Upper lobe of right lung (tissue), 1 donor: Measurements from ENCODE around the gene COL24A1. TPM values are rescaled to one million over a fixed set of nuclear protein-coding genes. Genes with fewer than 3 reads are reported as not detected.

ENCODE experiments used
- ATAC-seq: fragments of 200-7000 bp; cut with Tn5 transposase; one replicate; pipeline ENCODE4 v1.9.1; 2020; ENCODE audit warnings: mild to moderate bottlenecking, moderate library complexity
- DNase-seq: peaks from one replicate; pipeline ENCODE4 v3.0.0-alpha.2; 2020
- H3K27ac ChIP-seq: fragments of 200-600 bp; one replicate; pipeline ENCODE4 v1.8.0; 2022
- H3K27me3 ChIP-seq: fragments of 200-600 bp; one replicate; pipeline ENCODE4 v1.8.0; 2022; ENCODE audit warnings: mild to moderate bottlenecking
- H3K36me3 ChIP-seq: fragments of 200-600 bp; one replicate; pipeline ENCODE4 v1.8.0; 2022
- H3K4me1 ChIP-seq: fragments of 200-600 bp; one replicate; pipeline ENCODE4 v1.8.0; 2022
- H3K4me3 ChIP-seq: fragments of 200-600 bp; one replicate; pipeline ENCODE4 v1.8.0; 2022; ENCODE audit warnings: mild to moderate bottlenecking
- H3K9me3 ChIP-seq: fragments of 200-600 bp; one replicate; pipeline ENCODE4 v1.8.0; 2022
- CTCF ChIP-seq: fragments of 200-600 bp; IDR thresholded peaks from one replicate; pipeline ENCODE4 v1.8.0; 2022; ENCODE audit warnings: antibody characterized with exemption
- intact Hi-C: fragments of 100-400 bp; cut with DNase I; formaldehyde crosslinking; loops from one replicate; pipeline ENCODE4 v1.11.0; 2022
- total RNA-seq: library from RNA; stranded (reverse); fragmentation: NEBNext Ultra II Directional; extraction: Animal tissue kit (Norgen Biotek cat#: 25700); gene quantifications from one replicate; pipeline ENCODE4 v1.2.1, GENCODE V29; 2021
- donor health status: DM: no; HTN: yes; CAD: no; lungs with severe emphysema.

The COL24A1 gene
- total RNA-seq, 1 donor from 2014 or later = 1.6 TPM

- TF ChIP-seq CTCF = no peak
- ATAC-seq (no peak), DNase-seq (no peak)
- peaks cover 3% of the 10 kb centered on the region for H3K9me3 ChIP-seq
- no peak overlapping the region for H3K27ac ChIP-seq
- H3K27me3 ChIP-seq = no peaks in the 10 kb centered on the region
- H3K36me3 ChIP-seq = no peaks in the 10 kb centered on the region
- no peak overlapping the region for H3K4me3 ChIP-seq
- intact Hi-C loops = no loop called here
- no peaks in the 10 kb centered on the region for H3K4me1 ChIP-seq
These were observed 325.7 kb downstream of the COL24A1 start for GRCh38 chr1:85830837-85831236.

GRCh38 chr1:85824066-85824840 is 332.3 kb downstream of the COL24A1 start:
- Histone ChIP-seq H3K27me3 (no peaks in the 10 kb centered on the region), H3K4me1 (no peaks in the 10 kb centered on the region), H3K27ac (no peak overlapping the region), H3K36me3 (no peaks in the 10 kb centered on the region), H3K9me3 (no peaks in the 10 kb centered on the region), H3K4me3 (no peak overlapping the region)
- no peak for TF ChIP-seq CTCF
- peak; percentile 76 for ATAC-seq
- DNase-seq = no peak
- intact Hi-C loops = no loop called here

GRCh38 chr1:85822696-85823095 is 333.9 kb downstream of the COL24A1 start:
- no peak for TF ChIP-seq CTCF
- no peaks in the 10 kb centered on the region for H3K9me3 ChIP-seq
- intact Hi-C loops = no loop called here
- H3K4me1 ChIP-seq = no peaks in the 10 kb centered on the region
- no peak overlapping the region for H3K27ac ChIP-seq
- ATAC-seq = no peak
- H3K36me3 ChIP-seq = no peaks in the 10 kb centered on the region
- DNase-seq = no peak
- H3K27me3 ChIP-seq = no peaks in the 10 kb centered on the region
- no peak overlapping the region for H3K4me3 ChIP-seq

GRCh38 chr1:85818371-85818770 is 338.2 kb downstream of the COL24A1 start:
- intact Hi-C loops = no loop called here
- TF ChIP-seq CTCF = no peak
- H3K4me3 ChIP-seq = no peak overlapping the region
- H3K4me1 ChIP-seq = no peaks in the 10 kb centered on the region
- DNase-seq (no peak), ATAC-seq (no peak)
- no peak overlapping the region for H3K27ac ChIP-seq
- no peaks in the 10 kb centered on the region for H3K36me3 ChIP-seq
- no peaks in the 10 kb centered on the region for H3K9me3 ChIP-seq
- no peaks in the 10 kb centered on the region for H3K27me3 ChIP-seq

GRCh38 chr1:85816606-85817005 is 340.0 kb downstream of the COL24A1 start:
- DNase-seq (no peak), ATAC-seq (no peak)
- no peaks in the 10 kb centered on the region for H3K9me3 ChIP-seq
- H3K27ac ChIP-seq = no peak overlapping the region
- H3K36me3 ChIP-seq = no peaks in the 10 kb centered on the region
- intact Hi-C loops = no loop called here
- H3K4me3 ChIP-seq = no peak overlapping the region
- H3K4me1 ChIP-seq = no peaks in the 10 kb centered on the region
- no peaks in the 10 kb centered on the region for H3K27me3 ChIP-seq
- TF ChIP-seq CTCF = no peak
